Germinal center (tissue), 1 donor: ENCODE results near the gene DNER.
A peak's percentile ranks its signal among the peaks of the same experiment; 100 is the strongest.
"Not testable (repeated sequence)": the region's sequence is repeated elsewhere in the genome, so short reads cannot be mapped to it uniquely, and the experiment has no call there.

Experiments used
- DNase-seq: peaks from one replicate; pipeline ENCODE4 v3.0.0; 2012; ENCODE audit warnings: mixed read lengths, low spot score

DNER gene

GRCh38 chr2:229401171-229401865 is 313.0 kb downstream of the DNER start:
- no peak for DNase-seq

- DNase-seq, result no peak
Measured at GRCh38 chr2:229393926-229394325, 320.4 kb downstream of the DNER start.

- no peak for DNase-seq
Measured at GRCh38 chr2:229392196-229392595, 322.2 kb downstream of the DNER start.

- no peak for DNase-seq
Measured at GRCh38 chr2:229388731-229389130, 325.6 kb downstream of the DNER start.

GRCh38 chr2:229387866-229388265 is 326.5 kb downstream of the DNER start:
- no peak for DNase-seq

GRCh38 chr2:229380101-229380625 is 334.2 kb downstream of the DNER start:
- DNase-seq, result no peak

GRCh38 chr2:229378386-229378785 is 336.0 kb downstream of the DNER start:
- DNase-seq, result no peak

- no peak for DNase-seq
Measured at GRCh38 chr2:229376866-229377265, 337.5 kb downstream of the DNER start.

- DNase-seq, result no peak
Measured at GRCh38 chr2:229375251-229375650, 339.1 kb downstream of the DNER start.

GRCh38 chr2:229373311-229373710 is 341.0 kb downstream of the DNER start:
- not testable (repeated sequence) for DNase-seq

- DNase-seq, result no peak
Measured at GRCh38 chr2:229372207-229372606, 342.1 kb downstream of the DNER start.

- peak; percentile 3 for DNase-seq
Measured at GRCh38 chr2:229371086-229371485, 343.3 kb downstream of the DNER start.

GRCh38 chr2:229370509-229370908 is 343.8 kb downstream of the DNER start:
- no peak for DNase-seq

GRCh38 chr2:229363185-229363814 is 351.1 kb downstream of the DNER start:
- no peak for DNase-seq

GRCh38 chr2:229350883-229351282 is 363.5 kb downstream of the DNER start:
- DNase-seq, result no peak

- DNase-seq, result no peak
Measured at GRCh38 chr2:229350117-229350805, 364.1 kb downstream of the DNER start.

- DNase-seq, result no peak
Measured at GRCh38 chr2:229348128-229348527, 366.2 kb downstream of the DNER start.

- no peak for DNase-seq
Measured at GRCh38 chr2:229346816-229347540, 367.4 kb downstream of the DNER start.

- DNase-seq, result no peak
Measured at GRCh38 chr2:229344955-229345354, 369.4 kb downstream of the DNER start.

- DNase-seq, result no peak
Measured at GRCh38 chr2:229344151-229344551, 370.2 kb downstream of the DNER start.

- DNase-seq, result no peak
Measured at GRCh38 chr2:229343661-229344060, 370.7 kb downstream of the DNER start.

GRCh38 chr2:229342376-229342775 is 372.0 kb downstream of the DNER start:
- DNase-seq, result peak; percentile 16
